ENCODE results near the gene COG2.
"Not testable (repeated sequence)": the region's sequence is repeated elsewhere in the genome, so short reads cannot be mapped to it uniquely, and the experiment has no call there.

The COG2 gene

GRCh38 chr1:230703679-230704385 is 61.6 kb downstream of the COG2 start:
- DNase-seq = no peak

- DNase-seq = no peak
Observed at GRCh38 chr1:230704830-230705229, 62.5 kb downstream of the COG2 start.

- DNase-seq = no peak
Observed at GRCh38 chr1:230705289-230706019, 63.2 kb downstream of the COG2 start.

GRCh38 chr1:230706020-230706699 is 63.9 kb downstream of the COG2 start:
- no peak for DNase-seq

- DNase-seq = no peak
Observed at GRCh38 chr1:230706887-230707731, 64.8 kb downstream of the COG2 start.

- DNase-seq = no peak
Observed at GRCh38 chr1:230707732-230708630, 65.7 kb downstream of the COG2 start.

- no peak for DNase-seq
Observed at GRCh38 chr1:230708631-230709580, 66.6 kb downstream of the COG2 start.

- no peak for DNase-seq
Observed at GRCh38 chr1:230709619-230710542, 67.6 kb downstream of the COG2 start.

- no peak for DNase-seq
Observed at GRCh38 chr1:230710543-230710904, 68.2 kb downstream of the COG2 start.

GRCh38 chr1:230711245-230711644 is 69.0 kb downstream of the COG2 start:
- DNase-seq = no peak

- no peak for DNase-seq
Observed at GRCh38 chr1:230712470-230712942, 70.2 kb downstream of the COG2 start.

- no peak for DNase-seq
Observed at GRCh38 chr1:230713138-230713537, 70.9 kb downstream of the COG2 start.

GRCh38 chr1:230713547-230713914 is 71.2 kb downstream of the COG2 start:
- no peak for DNase-seq

- DNase-seq = no peak
Observed at GRCh38 chr1:230713915-230714764, 71.9 kb downstream of the COG2 start, which contains the start of gene AGT. Gene AGT, minus strand, starts transcription at chr1:230714122. Its CDS starts 3,299 bp downstream, at chr1:230710823.

- no peak for DNase-seq
Observed at GRCh38 chr1:230715510-230715909, 73.2 kb downstream of the COG2 start.

- not testable (repeated sequence) for DNase-seq
Observed at GRCh38 chr1:230716453-230716852, 74.2 kb downstream of the COG2 start.

- no peak for DNase-seq
Observed at GRCh38 chr1:230717251-230717650, 75.0 kb downstream of the COG2 start.

- not testable (repeated sequence) for DNase-seq
Observed at GRCh38 chr1:230721849-230722522, 79.7 kb downstream of the COG2 start.

Measured in CD4-positive, alpha-beta T cell treated with Interleukin-10 for 1 hour (primary cell).